Muscle layer of duodenum (tissue), 2 donors: ENCODE data around the gene COBL.

Source experiments
- H3K27ac ChIP-seq: one replicate; pipeline ENCODE4 v1.7.0; 2013; ENCODE audit warnings: mild to moderate bottlenecking, low read length
- H3K27me3 ChIP-seq: one replicate; pipeline ENCODE4 v1.7.0; 2013; ENCODE audit warnings: low read depth, mild to moderate bottlenecking, control low read depth, low read length
- H3K36me3 ChIP-seq, 2 donors: one replicate each; pipeline ENCODE4 v1.7.0; 2013; ENCODE audit warnings: low read length in 2 of 2, control low read depth in 1 of 2, mild to moderate bottlenecking in 1 of 2; ENCODE audit not compliant: insufficient read depth in 2 of 2, control insufficient read depth in 1 of 2
- H3K4me1 ChIP-seq, 2 donors: one replicate each; pipeline ENCODE4 v1.7.0; 2013; ENCODE audit warnings: low read length in 2 of 2, mild to moderate bottlenecking in 2 of 2, control low read depth in 1 of 2, moderate library complexity in 1 of 2; ENCODE audit not compliant: insufficient read depth in 2 of 2, control insufficient read depth in 1 of 2
- H3K4me3 ChIP-seq, 2 donors: one replicate each; pipeline ENCODE4 v1.7.0; 2013; ENCODE audit warnings: low read length in 2 of 2, low read depth in 1 of 2, mild to moderate bottlenecking in 1 of 2
- H3K9me3 ChIP-seq, 2 donors: one replicate each; pipeline ENCODE4 v1.7.0; 2013; ENCODE audit warnings: low read length in 2 of 2, control low read depth in 1 of 2, mild to moderate bottlenecking in 1 of 2; ENCODE audit not compliant: control insufficient read depth in 1 of 2
- donor health status: healthy.

Gene COBL

DNA sequence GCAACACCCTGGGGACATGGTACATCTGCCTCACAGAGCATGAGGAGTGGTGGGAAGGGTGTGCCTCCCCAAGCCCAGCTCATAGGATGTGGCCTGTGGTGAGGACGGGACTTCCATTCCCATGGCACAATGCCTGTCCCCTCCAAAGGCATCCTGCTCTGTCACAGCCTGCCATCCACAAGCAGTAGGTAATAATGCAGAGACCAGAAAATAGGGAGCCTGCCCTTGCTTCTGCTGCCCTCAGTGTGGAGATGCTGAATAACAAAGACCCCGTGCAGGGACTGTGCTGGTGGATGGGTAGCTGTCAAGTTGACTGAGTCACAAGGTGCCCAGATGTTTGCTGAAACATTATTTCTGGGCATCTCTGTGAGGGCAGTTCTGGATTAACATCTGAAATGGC is 334.0 kb downstream of the COBL start:
- Histone ChIP-seq H3K36me3 (no peaks in the 10 kb centered on the region), H3K4me3 (no peak overlapping the region), H3K27me3 (no peaks in the 10 kb centered on the region), H3K27ac (no peak overlapping the region), H3K9me3 (peaks cover 0 to 3% of the 10 kb centered on the region in 2 donors), H3K4me1 (no peaks in the 10 kb centered on the region)

DNA sequence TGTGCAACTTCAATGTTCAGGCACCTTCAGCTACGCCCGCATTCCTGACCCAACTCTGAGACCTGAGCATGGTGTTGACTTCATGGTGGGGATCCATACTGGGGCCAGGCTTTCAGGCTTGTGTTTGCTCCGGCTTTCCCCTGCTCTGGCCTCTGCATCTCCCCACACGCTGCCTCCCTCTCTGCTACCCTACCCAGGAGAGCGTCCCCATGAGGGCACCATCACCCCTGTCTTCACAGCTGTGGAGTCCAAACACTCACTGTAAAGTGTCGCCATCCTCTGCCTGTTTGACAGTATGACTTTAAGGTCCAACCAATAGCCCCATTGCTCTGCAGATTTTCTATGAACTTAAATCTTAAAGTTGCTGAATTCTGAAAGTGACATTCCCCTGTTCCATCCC is 334.9 kb downstream of the COBL start:
- Histone ChIP-seq H3K4me3 (no peak overlapping the region), H3K4me1 (no peaks in the 10 kb centered on the region), H3K36me3 (no peaks in the 10 kb centered on the region), H3K27me3 (no peaks in the 10 kb centered on the region), H3K9me3 (peaks cover 0 to 3% of the 10 kb centered on the region in 2 donors), H3K27ac (no peak overlapping the region)

- no peak overlapping the region for H3K27ac ChIP-seq
- no peaks in the 10 kb centered on the region for H3K4me1 ChIP-seq
- H3K27me3 ChIP-seq = no peaks in the 10 kb centered on the region
- H3K4me3 ChIP-seq = no peak overlapping the region
- peaks cover 0 to 3% of the 10 kb centered on the region in 2 donors for H3K9me3 ChIP-seq
- H3K36me3 ChIP-seq = no peaks in the 10 kb centered on the region
These were observed 336.2 kb downstream of the COBL start for GRCh38 chr7:50980411-50980810.

DNA sequence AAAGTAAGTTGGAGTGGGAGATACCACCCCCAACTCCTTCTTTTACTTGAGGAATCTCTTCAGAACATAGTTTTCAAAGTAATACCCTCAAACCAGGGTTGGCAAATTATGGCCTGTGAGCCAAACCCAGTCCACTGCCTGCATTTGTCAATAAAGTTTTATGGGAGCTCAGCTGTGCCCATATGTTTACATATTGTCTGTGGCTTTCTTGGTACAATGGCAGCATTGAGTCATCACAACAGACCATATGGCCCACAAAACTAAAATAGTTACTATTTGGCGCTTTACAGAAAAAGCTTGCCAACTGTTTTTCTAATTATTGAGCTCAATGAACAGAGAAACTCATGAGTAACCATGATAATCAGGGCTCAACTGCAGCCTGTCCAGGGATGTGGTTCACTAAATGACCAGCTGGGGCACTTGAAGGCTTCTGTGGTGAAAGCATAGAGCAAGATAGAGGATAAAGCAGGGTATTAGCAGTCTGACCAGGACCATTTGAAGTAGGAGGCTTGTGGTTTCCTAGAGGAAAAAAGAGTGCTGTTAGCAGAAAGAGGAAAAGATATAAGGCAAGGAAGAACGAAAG is 337.9 kb downstream of the COBL start:
- no peaks in the 10 kb centered on the region for H3K4me1 ChIP-seq
- H3K9me3 ChIP-seq = peaks cover 0 to 3% of the 10 kb centered on the region in 2 donors
- H3K27ac ChIP-seq = no peak overlapping the region
- H3K4me3 ChIP-seq = no peak overlapping the region
- H3K36me3 ChIP-seq = no peaks in the 10 kb centered on the region
- H3K27me3 ChIP-seq = no peaks in the 10 kb centered on the region

GRCh38 chr7:50977421-50977820 is 339.2 kb downstream of the COBL start:
- Histone ChIP-seq H3K9me3 (peaks cover 0 to 3% of the 10 kb centered on the region in 2 donors), H3K27ac (no peak overlapping the region), H3K27me3 (no peaks in the 10 kb centered on the region), H3K4me1 (no peaks in the 10 kb centered on the region), H3K36me3 (no peaks in the 10 kb centered on the region), H3K4me3 (no peak overlapping the region)

DNA sequence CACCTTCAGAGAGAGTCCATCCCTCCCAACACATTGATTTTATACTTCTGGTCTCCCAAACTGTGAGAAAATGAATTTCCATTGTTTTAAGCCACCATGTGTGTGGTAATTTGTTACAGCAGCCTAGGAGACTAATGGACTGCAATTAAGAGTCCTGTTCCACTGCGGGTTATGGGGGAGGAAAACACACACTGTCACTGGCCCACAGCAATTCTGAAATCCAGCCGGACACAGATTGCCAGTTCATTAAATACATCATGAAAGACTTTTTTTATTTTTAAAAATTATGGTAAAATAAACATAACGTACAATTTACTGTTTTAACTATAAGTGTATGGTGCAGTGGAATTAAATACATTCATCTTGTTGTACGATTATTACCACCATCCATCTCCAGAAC is 340.5 kb downstream of the COBL start:
- Histone ChIP-seq H3K27ac (no peak overlapping the region), H3K4me3 (no peak overlapping the region), H3K4me1 (no peaks in the 10 kb centered on the region), H3K9me3 (peaks cover 0 to 3% of the 10 kb centered on the region in 2 donors), H3K27me3 (no peaks in the 10 kb centered on the region), H3K36me3 (no peaks in the 10 kb centered on the region)

GRCh38 chr7:50974240-50974639 is 342.4 kb downstream of the COBL start:
- no peaks in the 10 kb centered on the region for H3K4me1 ChIP-seq
- H3K36me3 ChIP-seq = no peaks in the 10 kb centered on the region
- no peak overlapping the region for H3K27ac ChIP-seq
- no peak overlapping the region for H3K4me3 ChIP-seq
- H3K27me3 ChIP-seq = no peaks in the 10 kb centered on the region
- H3K9me3 ChIP-seq = peaks cover 0 to 3% of the 10 kb centered on the region in 2 donors

DNA sequence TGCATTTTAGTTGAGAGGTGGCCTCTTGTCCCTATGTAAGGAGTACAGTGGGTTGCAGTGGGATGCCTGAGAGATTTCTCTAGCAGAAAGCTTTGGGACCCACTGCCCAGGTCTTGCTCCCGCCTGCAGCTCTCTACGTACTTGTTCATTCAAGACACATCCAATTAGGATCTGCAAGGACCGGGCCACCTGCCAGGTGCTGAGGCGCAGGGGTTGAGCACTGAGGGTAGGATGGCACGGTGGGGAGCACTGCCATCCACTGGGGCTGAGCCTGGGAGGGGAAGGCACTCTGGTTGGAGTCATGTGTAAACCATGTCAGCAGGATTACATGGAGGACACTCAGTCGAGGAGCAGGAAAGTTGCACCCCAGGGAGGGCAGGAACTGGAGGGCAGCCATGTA is 342.8 kb downstream of the COBL start:
- no peaks in the 10 kb centered on the region for H3K4me1 ChIP-seq
- no peaks in the 10 kb centered on the region for H3K36me3 ChIP-seq

DNA sequence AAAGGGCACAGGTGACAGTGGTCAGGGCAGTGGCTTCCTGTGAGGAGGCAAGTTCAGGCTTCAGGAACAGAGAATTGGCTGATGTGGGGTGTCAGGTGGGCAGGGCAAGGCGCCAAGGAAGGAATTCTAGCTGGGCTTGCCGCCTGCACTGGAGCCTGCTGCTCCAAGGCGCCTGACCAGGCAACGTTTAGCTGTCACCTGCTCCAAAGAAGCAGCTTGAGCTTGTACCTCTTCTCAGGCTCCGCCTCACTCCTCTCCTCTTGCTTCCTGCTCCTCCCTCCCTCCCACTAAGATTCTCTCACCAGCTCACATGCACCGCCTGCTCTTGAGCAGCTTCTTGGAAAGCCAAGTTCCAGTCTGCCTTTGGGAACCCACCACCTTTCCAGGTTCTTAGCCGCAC is 346.5 kb downstream of the COBL start:
- Histone ChIP-seq H3K27ac (no peak overlapping the region), H3K36me3 (no peaks in the 10 kb centered on the region), H3K4me1 (no peaks in the 10 kb centered on the region), H3K9me3 (peaks cover 0 to 3% of the 10 kb centered on the region in 2 donors), H3K27me3 (no peaks in the 10 kb centered on the region), H3K4me3 (no peak overlapping the region)

More for the DNA sequence above, 342.8 kb downstream of the COBL start:
- H3K27ac ChIP-seq = no peak overlapping the region
- no peak overlapping the region for H3K4me3 ChIP-seq
- H3K9me3 ChIP-seq = peaks cover 0 to under 1% of the 10 kb centered on the region in 2 donors
- H3K27me3 ChIP-seq = no peaks in the 10 kb centered on the region
